DND-41 (cell line): ENCODE results near the gene MYL6B.

Source experiments
- ATAC-seq: fragments of 200-7000 bp; cut with Tn5 transposase; 3 replicates; pipeline ENCODE4 v1.9.1; 2021; ENCODE audit warnings: low read depth; ENCODE audit not compliant: insufficient read depth
- DNase-seq: peaks from one replicate; pipeline ENCODE4 v3.0.0-alpha.2; 2020
- H2AFZ ChIP-seq: 2 replicates; pipeline ENCODE4 v1.6.0; 2012; ENCODE audit warnings: low read depth, low read length
- H3K27ac ChIP-seq: 2 replicates; pipeline ENCODE4 v1.5.1; 2012; ENCODE audit warnings: low read length, inconsistent platforms
- H3K27me3 ChIP-seq: fragments of 200-600 bp; sonication (generic); 2 replicates; pipeline ENCODE4 v1.6.0; 2012; ENCODE audit warnings: low read length, mild to moderate bottlenecking, inconsistent platforms; ENCODE audit not compliant: insufficient read depth, poor library complexity
- H3K36me3 ChIP-seq: 2 replicates; pipeline ENCODE4 v1.5.1; 2012; ENCODE audit warnings: low read length, inconsistent platforms; ENCODE audit not compliant: insufficient read depth
- H3K4me1 ChIP-seq: 2 replicates; pipeline ENCODE4 v1.5.1; 2012; ENCODE audit warnings: mild to moderate bottlenecking, low read length; ENCODE audit not compliant: insufficient read depth
- H3K4me2 ChIP-seq: 2 replicates; pipeline ENCODE4 v1.6.0; 2012; ENCODE audit warnings: mild to moderate bottlenecking, moderate library complexity, low read length, inconsistent platforms; ENCODE audit not compliant: insufficient read depth
- H3K4me3 ChIP-seq, 2 experiments: fragments of 200-600 bp in 1 of 2; shearing (Covaris generic) in 1 of 2; 2 replicates each; pipeline ENCODE4 v1.5.1; 2012 to 2016; ENCODE audit warnings: inconsistent platforms in 2 of 2, low read length in 2 of 2, mild to moderate bottlenecking in 2 of 2, low read depth in 1 of 2, moderate library complexity in 1 of 2
- H3K79me2 ChIP-seq: 2 replicates; pipeline ENCODE4 v1.6.0; 2012; ENCODE audit warnings: low read length, inconsistent platforms; ENCODE audit not compliant: insufficient read depth
- H3K9ac ChIP-seq: 2 replicates; pipeline ENCODE4 v1.6.0; 2012; ENCODE audit warnings: low read depth, mild to moderate bottlenecking, inconsistent platforms, low read length, moderate library complexity
- H3K9me3 ChIP-seq: 2 replicates; pipeline ENCODE4 v1.5.1; 2012; ENCODE audit warnings: low read length, moderate library complexity, mild to moderate bottlenecking, inconsistent platforms; ENCODE audit not compliant: insufficient read depth, severe bottlenecking
- H4K20me1 ChIP-seq: 2 replicates; pipeline ENCODE4 v1.6.0; 2012; ENCODE audit warnings: low read length; ENCODE audit not compliant: insufficient read depth
- EZH2 ChIP-seq: IDR thresholded peaks from 3 replicates; pipeline ENCODE4 v1.6.1; 2012; ENCODE audit warnings: borderline replicate concordance, low read depth, mild to moderate bottlenecking, moderate library complexity, low read length, inconsistent platforms; ENCODE audit not compliant: severe bottlenecking
- TF ChIP-seq, protein P1 (sequence below): IDR thresholded peaks from 2 replicates; pipeline ENCODE4 v1.5.1; 2012; ENCODE audit warnings: borderline replicate concordance, low read length, moderate library complexity, mild to moderate bottlenecking; ENCODE audit not compliant: poor library complexity, severe bottlenecking; ENCODE audit errors: extremely low read depth

MYL6B gene

GRCh38 chr12:56129942-56130495, 22.4 kb upstream of the MYL6B start:
- no peak for DNase-seq
- Histone ChIP-seq H3K79me2 (peaks cover 26% of the 10 kb centered on the region), H2AFZ (no peak overlapping the region), H3K9ac (peak overlapping the region; percentile 66), H4K20me1 (no peaks in the 10 kb centered on the region), H3K9me3 (peaks cover 6% of the 10 kb centered on the region), H3K36me3 (peaks cover 41% of the 10 kb centered on the region), H3K4me1 (peaks cover 51% of the 10 kb centered on the region), H3K27me3 (no peaks in the 10 kb centered on the region), H3K4me3 (peak overlapping the region in 1 of 2 experiments; percentile 74; a peak in 3 of 4 replicates), H3K4me2 (peak overlapping the region; percentile 90), H3K27ac (peak overlapping the region; percentile 79)
- TF ChIP-seq, protein P1, sequence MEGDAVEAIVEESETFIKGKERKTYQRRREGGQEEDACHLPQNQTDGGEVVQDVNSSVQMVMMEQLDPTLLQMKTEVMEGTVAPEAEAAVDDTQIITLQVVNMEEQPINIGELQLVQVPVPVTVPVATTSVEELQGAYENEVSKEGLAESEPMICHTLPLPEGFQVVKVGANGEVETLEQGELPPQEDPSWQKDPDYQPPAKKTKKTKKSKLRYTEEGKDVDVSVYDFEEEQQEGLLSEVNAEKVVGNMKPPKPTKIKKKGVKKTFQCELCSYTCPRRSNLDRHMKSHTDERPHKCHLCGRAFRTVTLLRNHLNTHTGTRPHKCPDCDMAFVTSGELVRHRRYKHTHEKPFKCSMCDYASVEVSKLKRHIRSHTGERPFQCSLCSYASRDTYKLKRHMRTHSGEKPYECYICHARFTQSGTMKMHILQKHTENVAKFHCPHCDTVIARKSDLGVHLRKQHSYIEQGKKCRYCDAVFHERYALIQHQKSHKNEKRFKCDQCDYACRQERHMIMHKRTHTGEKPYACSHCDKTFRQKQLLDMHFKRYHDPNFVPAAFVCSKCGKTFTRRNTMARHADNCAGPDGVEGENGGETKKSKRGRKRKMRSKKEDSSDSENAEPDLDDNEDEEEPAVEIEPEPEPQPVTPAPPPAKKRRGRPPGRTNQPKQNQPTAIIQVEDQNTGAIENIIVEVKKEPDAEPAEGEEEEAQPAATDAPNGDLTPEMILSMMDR = no peak
- TF ChIP-seq EZH2 = no peak
- no peak for ATAC-seq

DNA sequence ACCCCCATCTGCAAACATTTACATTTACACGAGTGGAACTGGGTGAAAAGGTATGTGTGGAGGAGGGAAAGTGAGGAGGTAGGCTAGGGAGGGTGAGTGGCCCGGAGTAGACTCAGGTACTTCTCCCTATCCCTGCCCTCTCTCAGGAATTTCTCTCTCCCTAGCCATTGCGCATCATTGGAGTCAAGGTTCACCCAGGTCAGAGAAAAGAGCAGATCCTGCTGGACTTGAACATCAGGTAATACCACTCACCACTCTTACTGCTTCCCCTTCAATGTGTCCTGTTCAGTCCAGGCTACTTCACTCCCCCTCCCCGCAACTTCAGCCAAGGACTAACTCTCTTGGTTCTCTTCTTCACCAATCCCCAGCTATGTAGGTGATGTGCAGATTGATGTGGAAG, 21.5 kb upstream of the MYL6B start:
- ATAC-seq (no peak), DNase-seq (no peak)
- TF ChIP-seq, protein P1 = no peak
- TF ChIP-seq EZH2 = no peak
- peaks cover 6% of the 10 kb centered on the region for H3K9me3 ChIP-seq
- H3K4me3 ChIP-seq = no peak overlapping the region
- H3K9ac ChIP-seq = no peak overlapping the region
- peaks cover 43% of the 10 kb centered on the region for H3K4me1 ChIP-seq
- no peak overlapping the region for H3K27ac ChIP-seq
- no peaks in the 10 kb centered on the region for H4K20me1 ChIP-seq
- no peak overlapping the region for H3K4me2 ChIP-seq
- peaks cover 41% of the 10 kb centered on the region for H3K36me3 ChIP-seq
- H3K79me2 ChIP-seq = peaks cover 26% of the 10 kb centered on the region
- H2AFZ ChIP-seq = no peak overlapping the region
- H3K27me3 ChIP-seq = no peaks in the 10 kb centered on the region

DNA sequence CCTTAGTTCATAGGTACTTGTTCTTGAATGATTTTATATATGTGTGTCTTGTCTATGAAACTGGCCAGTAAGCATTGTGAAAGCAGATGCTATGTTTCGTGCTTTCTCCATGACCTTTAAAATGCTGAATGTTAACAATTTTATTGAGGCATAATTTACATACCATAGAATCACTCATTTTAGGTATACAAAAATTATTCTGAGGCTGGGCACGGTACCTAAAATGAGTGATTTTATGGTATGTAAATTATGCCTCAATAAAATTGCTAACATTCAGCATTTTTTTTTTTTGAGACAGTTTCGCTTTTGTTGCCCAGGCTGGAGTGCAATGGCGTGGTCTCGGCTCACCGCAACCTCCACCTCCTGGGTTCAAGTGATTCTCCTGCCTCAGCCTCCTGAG, 17.5 kb upstream of the MYL6B start:
- H3K27me3 ChIP-seq = no peaks in the 10 kb centered on the region
- H4K20me1 ChIP-seq = no peaks in the 10 kb centered on the region
- H3K4me1 ChIP-seq = peaks cover 6% of the 10 kb centered on the region
- no peak for ATAC-seq
- no peak overlapping the region for H3K4me3 ChIP-seq
- no peak overlapping the region for H3K9ac ChIP-seq
- no peak overlapping the region for H2AFZ ChIP-seq
- H3K27ac ChIP-seq = no peak overlapping the region
- H3K36me3 ChIP-seq = peaks cover 76% of the 10 kb centered on the region
- peaks cover 6% of the 10 kb centered on the region for H3K9me3 ChIP-seq
- peaks cover 11% of the 10 kb centered on the region for H3K79me2 ChIP-seq
- no peak for TF ChIP-seq EZH2
- TF ChIP-seq, protein P1 = no peak
- DNase-seq = no peak
- no peak overlapping the region for H3K4me2 ChIP-seq
